ENCODE data around the gene LRP1B.

The LRP1B gene

DNA sequence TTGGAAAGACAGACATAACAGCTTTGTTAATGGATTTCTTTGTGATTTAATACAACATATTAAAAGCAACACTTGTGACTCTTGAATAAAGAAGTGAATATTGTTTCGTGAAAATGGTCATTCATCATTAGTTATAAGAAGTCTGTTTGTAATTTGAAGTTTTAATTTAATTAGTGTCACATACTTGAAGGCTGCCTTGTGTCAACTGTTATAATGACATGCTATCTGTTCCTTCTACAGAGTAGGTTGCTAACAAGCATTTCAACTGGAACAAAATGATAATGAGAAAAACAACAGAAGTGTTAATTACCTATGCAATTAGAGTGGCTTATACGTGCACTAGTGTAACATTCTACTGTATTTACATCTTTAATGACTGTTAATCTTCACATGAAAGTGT lies 624.7 kb downstream of the LRP1B start:
- Histone ChIP-seq H4K20me1 (no peaks in the 10 kb centered on the region), H3K27me3 (no peaks in the 10 kb centered on the region), H3K4me1 (peaks cover 10% of the 10 kb centered on the region), H3K4me3 (no peak overlapping the region), H3K9ac (no peak overlapping the region), H3K36me3 (no peaks in the 10 kb centered on the region), H3K9me3 (no peaks in the 10 kb centered on the region), H3K27ac (no peak overlapping the region), H3K4me2 (no peak overlapping the region)
- no peak for TF ChIP-seq Cebpa-rat (IDR thresholded peaks at IDR 0.05)

DNA sequence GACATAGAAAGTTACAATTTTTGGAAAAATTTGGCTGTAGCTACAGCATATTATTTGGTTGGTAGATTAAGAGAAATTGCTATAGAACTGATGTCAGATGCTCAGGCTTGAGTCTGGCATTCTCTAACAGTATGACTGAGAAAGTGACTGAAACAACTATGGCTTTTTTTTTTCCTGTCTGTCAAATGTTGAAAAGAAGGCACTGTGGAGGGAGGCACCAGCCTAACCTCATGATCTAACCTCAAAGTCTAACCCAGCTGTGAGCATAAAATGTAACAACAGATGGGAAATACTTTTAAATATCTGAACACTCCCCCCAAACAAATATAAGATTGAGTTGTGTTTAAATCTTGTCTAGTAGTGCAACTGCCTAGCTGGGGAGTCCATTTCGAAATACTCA lies 629.1 kb downstream of the LRP1B start:
- Histone ChIP-seq H3K27me3 (no peaks in the 10 kb centered on the region), H3K9ac (no peak overlapping the region), H3K36me3 (no peaks in the 10 kb centered on the region), H3K4me2 (no peak overlapping the region), H3K9me3 (no peaks in the 10 kb centered on the region), H3K4me1 (peaks cover 31% of the 10 kb centered on the region), H3K27ac (no peak overlapping the region), H3K4me3 (no peak overlapping the region), H4K20me1 (no peaks in the 10 kb centered on the region)
- TF ChIP-seq Cebpa-rat (IDR thresholded peaks at IDR 0.05), result no peak

DNA sequence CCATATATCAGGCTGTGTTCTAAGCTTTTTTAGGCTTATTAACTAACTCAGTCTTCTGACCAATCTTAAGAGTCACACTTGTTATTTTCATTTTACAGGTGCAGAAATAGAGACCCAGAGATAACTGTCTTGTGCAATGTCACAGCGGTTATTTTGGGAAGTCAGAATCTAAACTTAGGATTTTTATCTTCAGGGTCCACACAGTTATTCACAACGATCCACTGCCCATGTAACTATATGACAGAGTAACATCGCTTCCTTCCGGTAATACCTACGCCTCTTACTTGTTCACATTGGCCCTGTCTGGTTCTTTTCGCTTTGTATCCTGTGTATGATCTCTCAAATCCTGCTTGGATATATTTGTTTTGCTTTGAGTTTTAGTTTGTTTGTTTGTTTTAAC lies 631.7 kb downstream of the LRP1B start:
- Histone ChIP-seq H3K4me2 (peak overlapping the region; percentile 28; the same call in 1 of the 2 replicates), H3K27me3 (no peaks in the 10 kb centered on the region), H3K9me3 (no peaks in the 10 kb centered on the region), H3K36me3 (no peaks in the 10 kb centered on the region), H3K4me1 (peaks cover 31% of the 10 kb centered on the region), H3K9ac (no peak overlapping the region), H4K20me1 (no peaks in the 10 kb centered on the region), H3K4me3 (no peak overlapping the region), H3K27ac (no peak overlapping the region)
- no peak for TF ChIP-seq Cebpa-rat (IDR thresholded peaks at IDR 0.05)

DNA sequence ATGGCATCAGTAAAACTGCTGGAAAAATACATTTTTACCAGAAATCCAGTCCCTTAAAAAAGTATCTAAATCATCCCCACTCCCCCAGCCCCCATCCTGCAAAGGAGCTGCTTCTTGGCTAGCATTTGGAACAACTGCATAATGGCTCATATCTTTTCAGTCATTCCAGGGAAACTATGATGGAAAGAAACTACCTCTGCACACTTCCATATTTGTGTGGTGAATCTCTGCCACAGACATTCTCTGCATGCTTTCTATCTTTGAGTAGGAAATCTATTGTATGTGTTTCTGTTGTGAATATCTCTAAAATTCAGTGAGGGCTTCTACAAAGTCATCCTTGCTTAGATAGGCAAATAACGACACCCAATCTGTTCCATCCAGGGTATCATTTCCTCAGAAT lies 632.3 kb downstream of the LRP1B start:
- H3K4me3 ChIP-seq, result no peak overlapping the region
- no peaks in the 10 kb centered on the region for H3K36me3 ChIP-seq
- H3K9ac ChIP-seq, result no peak overlapping the region
- H3K4me1 ChIP-seq, result peaks cover 31% of the 10 kb centered on the region
- H3K27me3 ChIP-seq, result no peaks in the 10 kb centered on the region
- TF ChIP-seq Cebpa-rat (IDR thresholded peaks at IDR 0.05), result no peak
- no peak overlapping the region for H3K27ac ChIP-seq
- no peak overlapping the region for H3K4me2 ChIP-seq
- no peaks in the 10 kb centered on the region for H4K20me1 ChIP-seq
- H3K9me3 ChIP-seq, result no peaks in the 10 kb centered on the region

DNA sequence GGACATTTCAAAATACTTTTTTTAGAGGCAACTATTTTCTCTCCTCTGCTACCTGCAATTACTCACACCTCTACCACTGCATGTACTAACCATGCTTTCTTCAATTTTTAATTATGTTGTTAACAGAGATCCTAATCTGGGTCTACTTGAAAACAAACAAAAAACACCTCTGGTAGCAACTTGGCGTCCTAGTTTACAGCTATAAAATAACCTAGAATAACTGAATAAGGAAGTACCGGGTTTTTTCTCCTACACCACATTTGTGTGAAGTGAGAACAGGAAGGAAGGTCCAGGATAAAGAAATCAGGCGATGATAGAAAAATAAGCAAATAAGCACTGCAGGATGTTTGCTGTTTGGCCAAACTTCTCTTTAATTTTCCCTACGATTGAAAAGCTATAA lies 633.5 kb downstream of the LRP1B start:
- H4K20me1 ChIP-seq, result no peaks in the 10 kb centered on the region
- no peaks in the 10 kb centered on the region for H3K36me3 ChIP-seq
- H3K9me3 ChIP-seq, result no peaks in the 10 kb centered on the region
- H3K4me2 ChIP-seq, result peak overlapping the region; percentile 43
- H3K9ac ChIP-seq, result no peak overlapping the region
- no peaks in the 10 kb centered on the region for H3K27me3 ChIP-seq
- peaks cover 31% of the 10 kb centered on the region for H3K4me1 ChIP-seq
- H3K4me3 ChIP-seq, result no peak overlapping the region
- no peak for TF ChIP-seq Cebpa-rat (IDR thresholded peaks at IDR 0.05)
- no peak overlapping the region for H3K27ac ChIP-seq

DNA sequence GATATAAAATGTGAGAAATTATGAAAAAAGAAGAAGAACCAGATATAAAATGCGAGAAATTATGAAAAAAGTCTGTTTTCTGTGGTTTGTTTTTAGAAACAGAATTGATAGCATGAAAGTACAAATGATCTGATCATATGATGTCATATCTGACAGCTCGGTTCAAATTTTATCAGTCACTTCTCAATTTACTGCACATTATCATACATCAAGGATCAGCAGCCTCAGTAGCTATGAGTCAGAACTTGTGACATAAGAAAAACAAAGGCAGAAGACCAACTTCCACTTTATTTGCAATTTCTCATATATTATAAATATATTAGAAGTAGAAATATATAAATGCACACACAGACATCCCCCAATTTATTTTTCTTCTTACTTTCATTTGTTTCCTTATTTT lies 634.0 kb downstream of the LRP1B start:
- H4K20me1 ChIP-seq, result no peaks in the 10 kb centered on the region
- H3K27me3 ChIP-seq, result no peaks in the 10 kb centered on the region
- H3K9me3 ChIP-seq, result no peaks in the 10 kb centered on the region
- no peak overlapping the region for H3K4me2 ChIP-seq
- no peak overlapping the region for H3K27ac ChIP-seq
- TF ChIP-seq Cebpa-rat (IDR thresholded peaks at IDR 0.05), result no peak
- H3K9ac ChIP-seq, result no peak overlapping the region
- peaks cover 27% of the 10 kb centered on the region for H3K4me1 ChIP-seq
- no peaks in the 10 kb centered on the region for H3K36me3 ChIP-seq
- H3K4me3 ChIP-seq, result no peak overlapping the region

DNA sequence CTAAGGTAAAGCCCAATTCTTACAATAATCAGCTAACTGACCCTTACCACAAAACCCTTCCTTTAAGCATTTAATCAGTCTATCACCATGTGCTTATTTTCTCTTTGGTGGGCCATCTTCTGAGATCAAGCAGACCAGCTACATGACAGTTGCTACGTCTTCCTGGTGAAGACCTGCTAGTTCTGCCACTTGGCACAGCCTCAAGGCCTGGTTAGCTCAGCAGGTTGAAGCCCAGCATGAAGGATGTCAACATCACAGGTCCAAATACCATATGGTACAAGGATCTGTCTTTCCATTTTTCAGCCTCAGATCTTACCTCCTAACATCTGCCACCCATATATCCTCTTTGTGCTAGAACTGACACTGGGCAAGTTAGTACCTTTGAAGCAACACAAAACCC lies 636.9 kb downstream of the LRP1B start:
- Histone ChIP-seq H3K36me3 (no peaks in the 10 kb centered on the region), H3K27me3 (no peaks in the 10 kb centered on the region), H3K9ac (no peak overlapping the region), H3K4me2 (no peak overlapping the region), H3K9me3 (no peaks in the 10 kb centered on the region), H3K4me1 (peaks cover 16% of the 10 kb centered on the region), H3K27ac (no peak overlapping the region), H4K20me1 (no peaks in the 10 kb centered on the region), H3K4me3 (no peak overlapping the region)
- TF ChIP-seq Cebpa-rat (IDR thresholded peaks at IDR 0.05), result no peak

DNA sequence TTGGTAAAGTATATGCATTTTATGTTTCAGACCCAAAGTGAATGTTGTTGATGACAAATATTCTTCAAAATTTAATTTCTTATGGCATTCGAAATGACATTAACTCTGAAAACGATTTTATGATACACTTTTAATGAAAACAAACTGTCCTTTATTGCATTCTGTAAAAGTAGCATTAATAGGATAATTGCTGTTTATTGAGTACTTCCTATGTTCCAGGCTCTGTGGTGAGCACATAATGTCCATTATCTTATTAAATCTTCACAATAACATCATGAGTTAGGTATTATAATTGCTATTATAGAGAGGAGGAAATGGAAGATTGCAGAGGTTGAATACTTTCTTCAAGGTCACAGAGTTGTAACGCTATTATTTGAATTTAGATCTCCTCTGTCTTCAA lies 638.0 kb downstream of the LRP1B start:
- no peak for TF ChIP-seq Cebpa-rat (IDR thresholded peaks at IDR 0.05)
- no peaks in the 10 kb centered on the region for H3K36me3 ChIP-seq

DNA sequence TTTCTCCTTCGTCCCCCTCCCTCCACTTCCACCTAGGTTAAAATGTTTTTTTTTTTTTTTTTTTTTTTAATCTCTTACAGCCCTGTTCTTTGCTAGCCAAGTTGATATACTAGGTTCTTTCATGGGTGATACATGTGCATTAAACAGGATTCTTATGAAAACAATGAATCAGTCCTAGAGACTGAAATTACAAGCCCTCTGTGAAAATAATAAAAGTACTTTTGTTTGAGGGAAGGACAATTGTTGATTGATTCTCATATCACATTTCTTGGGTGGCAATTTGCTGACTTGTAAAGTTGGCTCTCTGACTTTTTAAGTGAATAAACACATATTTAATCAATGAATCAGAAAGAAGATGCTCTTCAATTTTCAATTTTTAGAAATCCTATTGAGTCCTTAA lies 639.9 kb downstream of the LRP1B start:
- no peak overlapping the region for H3K4me2 ChIP-seq
- H3K9ac ChIP-seq, result no peak overlapping the region
- H3K4me3 ChIP-seq, result no peak overlapping the region
- no peak for TF ChIP-seq Cebpa-rat (IDR thresholded peaks at IDR 0.05)
- H3K36me3 ChIP-seq, result no peaks in the 10 kb centered on the region
- no peaks in the 10 kb centered on the region for H3K4me1 ChIP-seq
- no peaks in the 10 kb centered on the region for H4K20me1 ChIP-seq
- no peaks in the 10 kb centered on the region for H3K9me3 ChIP-seq
- H3K27ac ChIP-seq, result no peak overlapping the region
- H3K27me3 ChIP-seq, result no peaks in the 10 kb centered on the region

More for the DNA sequence above, 638.0 kb downstream of the LRP1B start:
- Histone ChIP-seq H3K9ac (no peak overlapping the region), H3K9me3 (no peaks in the 10 kb centered on the region), H3K27ac (no peak overlapping the region), H3K4me2 (no peak overlapping the region), H3K27me3 (no peaks in the 10 kb centered on the region), H4K20me1 (no peaks in the 10 kb centered on the region), H3K4me3 (no peak overlapping the region), H3K4me1 (peaks cover 8% of the 10 kb centered on the region)

DNA sequence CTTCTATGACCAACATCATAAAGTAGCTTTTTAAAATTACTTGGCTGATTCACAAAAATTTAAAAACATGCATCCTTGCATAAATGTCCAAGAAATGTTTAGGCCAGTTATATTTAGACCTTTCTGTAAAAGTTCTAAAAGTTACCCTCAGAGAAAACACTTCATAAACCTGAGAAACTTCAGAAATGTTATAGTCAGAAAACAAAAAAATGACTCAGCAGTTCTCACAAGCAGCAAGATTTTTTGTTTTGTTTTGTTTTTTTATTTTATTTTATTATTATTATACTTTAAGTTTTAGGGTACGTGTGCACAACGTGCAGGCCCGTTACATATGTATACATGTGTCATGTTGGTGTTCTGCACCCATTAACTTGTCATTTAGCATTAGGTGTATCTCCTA lies 648.1 kb downstream of the LRP1B start:
- Histone ChIP-seq H3K9me3 (no peaks in the 10 kb centered on the region), H3K4me2 (no peak overlapping the region), H3K27ac (no peak overlapping the region), H3K27me3 (no peaks in the 10 kb centered on the region), H3K9ac (no peak overlapping the region), H4K20me1 (no peaks in the 10 kb centered on the region), H3K4me1 (no peaks in the 10 kb centered on the region), H3K4me3 (no peak overlapping the region), H3K36me3 (no peaks in the 10 kb centered on the region)
- no peak for TF ChIP-seq Cebpa-rat (IDR thresholded peaks at IDR 0.05)

DNA sequence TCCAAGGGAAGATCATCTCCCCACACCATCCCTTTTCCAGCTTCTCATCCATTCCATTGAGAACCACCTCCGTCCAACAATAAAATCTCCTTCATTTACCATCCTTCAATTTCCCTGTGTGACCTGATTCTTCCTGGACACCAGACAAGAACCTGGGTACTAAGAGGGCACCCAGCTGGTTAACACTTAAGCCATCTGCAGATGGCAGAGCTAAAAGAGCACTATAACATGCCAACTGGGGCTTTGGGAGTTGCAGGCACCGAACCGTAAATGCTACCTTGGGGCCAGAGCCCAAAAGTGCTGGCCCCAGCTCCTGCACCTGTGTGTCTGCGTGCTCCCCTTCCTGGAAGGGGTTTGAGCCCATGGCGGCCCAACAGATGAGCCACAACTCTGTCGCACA lies 655.0 kb downstream of the LRP1B start:
- Histone ChIP-seq H3K4me2 (peak overlapping the region; percentile 14; the same call in 1 of the 2 replicates), H3K4me3 (no peak overlapping the region), H4K20me1 (no peaks in the 10 kb centered on the region), H3K9me3 (no peaks in the 10 kb centered on the region), H3K9ac (no peak overlapping the region), H3K4me1 (peaks cover 8% of the 10 kb centered on the region), H3K27me3 (no peaks in the 10 kb centered on the region), H3K27ac (no peak overlapping the region), H3K36me3 (no peaks in the 10 kb centered on the region)
- TF ChIP-seq Cebpa-rat (IDR thresholded peaks at IDR 0.05), result no peak
